ENCODE results near the gene MCC.

Gene MCC

GRCh38 chr5:113245427-113246225, 242.6 kb downstream of the MCC start:
- TF ChIP-seq CTCF (IDR thresholded peaks at IDR 0.05; ENCODE audit: unreplicated experiment in 3 of 3), result no peak
- H3K36me3 Mint-ChIP-seq (ENCODE audit: low read depth), result peaks cover 24% of the 10 kb centered on the region
- peaks cover 76% of the 10 kb centered on the region for H3K4me1 Mint-ChIP-seq
- H3K4me3 Mint-ChIP-seq, result no peak overlapping the region
- no peaks in the 10 kb centered on the region for H3K27me3 Mint-ChIP-seq (ENCODE audit: low read depth)
- H3K27ac Mint-ChIP-seq, result peak overlapping the region; percentile 89 to 93 (median 92)
- no peaks in the 10 kb centered on the region for H3K9me3 Mint-ChIP-seq

- peaks cover 24% of the 10 kb centered on the region for H3K36me3 Mint-ChIP-seq (ENCODE audit: low read depth)
- peak overlapping the region in 1 of 3 experiments; percentile 89 for H3K27ac Mint-ChIP-seq
- no peaks in the 10 kb centered on the region for H3K9me3 Mint-ChIP-seq
- TF ChIP-seq CTCF (IDR thresholded peaks at IDR 0.05; ENCODE audit: unreplicated experiment in 3 of 3), result no peak
- H3K27me3 Mint-ChIP-seq (ENCODE audit: low read depth), result no peaks in the 10 kb centered on the region
- peaks cover 73% of the 10 kb centered on the region for H3K4me1 Mint-ChIP-seq
- H3K4me3 Mint-ChIP-seq, result no peak overlapping the region
Observed at GRCh38 chr5:113244966-113245365, 243.3 kb downstream of the MCC start.

- peaks cover 21% of the 10 kb centered on the region for H3K36me3 Mint-ChIP-seq (ENCODE audit: low read depth)
- no peak for TF ChIP-seq CTCF (IDR thresholded peaks at IDR 0.05; ENCODE audit: unreplicated experiment in 3 of 3)
- no peaks in the 10 kb centered on the region for H3K27me3 Mint-ChIP-seq (ENCODE audit: low read depth)
- H3K9me3 Mint-ChIP-seq, result no peaks in the 10 kb centered on the region
- H3K27ac Mint-ChIP-seq, result peak overlapping the region in 1 of 3 experiments; percentile 49
- H3K4me3 Mint-ChIP-seq, result no peak overlapping the region
- peaks cover 70% of the 10 kb centered on the region for H3K4me1 Mint-ChIP-seq
Observed at GRCh38 chr5:113243349-113243664, 244.9 kb downstream of the MCC start.

DNA sequence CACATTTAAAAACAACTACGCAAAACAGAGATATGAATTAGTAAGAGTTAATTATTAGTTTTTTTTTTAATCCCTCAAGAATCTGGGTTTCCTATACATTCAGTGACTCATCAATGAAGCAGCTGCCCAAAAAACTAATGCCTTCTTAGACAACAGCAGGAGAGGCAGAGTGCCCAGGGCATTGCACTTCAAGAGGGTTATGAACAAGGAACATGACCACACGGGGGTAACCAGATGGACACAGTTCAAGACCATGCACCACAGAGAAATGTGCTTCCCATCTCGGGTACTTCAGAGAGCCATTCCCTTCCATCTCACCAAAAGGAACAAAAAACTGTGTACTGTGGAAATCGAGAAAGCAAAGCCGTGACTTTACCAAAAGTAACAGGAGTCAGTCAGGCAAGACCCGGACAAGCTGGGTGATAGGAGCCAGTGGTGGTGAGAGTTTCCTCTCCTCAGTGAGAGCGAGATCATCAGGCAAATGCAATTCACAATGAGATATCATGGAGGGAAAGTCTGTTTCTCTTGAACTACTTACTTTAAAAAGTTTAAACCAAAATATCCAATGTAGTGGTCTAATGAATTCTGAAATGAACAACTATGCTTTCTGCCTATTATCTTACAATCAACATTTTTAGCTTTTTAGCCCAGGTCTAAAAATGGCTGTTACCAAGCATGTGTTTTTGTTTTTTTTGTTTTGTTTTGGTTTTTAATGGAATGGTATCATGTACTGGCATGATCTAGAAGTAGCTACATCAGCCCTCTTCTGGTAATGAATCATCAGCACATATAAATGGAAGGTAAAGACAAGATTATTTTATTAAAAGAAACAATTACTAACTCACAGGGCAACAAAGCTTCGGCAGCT, 245.5 kb downstream of the MCC start:
- no peak for TF ChIP-seq CTCF (IDR thresholded peaks at IDR 0.05; ENCODE audit: unreplicated experiment in 3 of 3)
- Mint-ChIP-seq H3K9me3 (no peaks in the 10 kb centered on the region), H3K27me3 (ENCODE audit: low read depth) (no peaks in the 10 kb centered on the region), H3K36me3 (ENCODE audit: low read depth) (peaks cover 18% of the 10 kb centered on the region), H3K4me1 (peaks cover 72% of the 10 kb centered on the region), H3K27ac (peak overlapping the region in 1 of 3 experiments; percentile 49), H3K4me3 (no peak overlapping the region)

DNA sequence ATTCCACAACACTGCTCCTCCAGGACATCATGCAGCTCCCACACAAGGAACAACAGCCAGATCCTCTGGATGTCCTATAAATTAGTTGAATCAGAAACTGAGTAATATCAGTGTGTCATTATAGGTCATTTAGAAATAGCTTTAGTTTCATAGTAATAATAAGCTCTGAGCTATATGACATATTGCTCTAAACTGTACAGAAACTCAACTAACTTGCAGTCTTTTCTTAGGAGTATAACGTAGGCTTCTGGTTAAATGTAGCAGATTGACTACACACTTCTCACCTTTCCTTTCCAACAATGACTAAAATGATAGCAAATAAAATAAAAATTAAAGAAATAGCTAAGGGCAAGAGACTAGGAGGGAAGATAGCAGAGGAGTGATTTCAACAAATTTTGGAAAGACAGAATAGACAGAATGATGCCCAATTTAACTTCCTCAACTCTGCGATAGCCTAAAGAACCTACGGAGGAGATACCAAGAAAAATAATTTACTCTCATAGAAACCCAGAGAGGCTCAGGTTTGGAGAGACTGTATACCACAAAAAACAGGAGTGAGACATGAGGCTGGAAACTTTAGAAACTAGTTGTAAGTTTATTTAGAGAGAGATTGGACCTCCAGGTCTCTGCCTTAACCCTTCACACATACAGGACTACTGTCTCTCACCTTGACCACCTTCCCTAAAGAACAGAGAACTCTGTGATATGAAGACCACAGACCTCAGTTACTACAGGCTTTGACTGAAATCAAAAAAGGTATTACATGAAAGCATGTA, 247.1 kb downstream of the MCC start:
- Mint-ChIP-seq H3K36me3 (ENCODE audit: low read depth) (peaks cover 5% of the 10 kb centered on the region), H3K27ac (no peak overlapping the region), H3K9me3 (no peaks in the 10 kb centered on the region), H3K27me3 (ENCODE audit: low read depth) (no peaks in the 10 kb centered on the region), H3K4me1 (peaks cover 67% of the 10 kb centered on the region), H3K4me3 (no peak overlapping the region)
- TF ChIP-seq CTCF (IDR thresholded peaks at IDR 0.05; ENCODE audit: unreplicated experiment in 3 of 3), result no peak

All from nephron (organoid).